IMR-90 (cell line): ENCODE data around the gene REXO1. TPM values are rescaled to one million over a fixed set of nuclear protein-coding genes. Genes with fewer than 3 reads are reported as not detected.
A peak's percentile ranks its signal among the peaks of the same experiment; 100 is the strongest.

Source experiments
- ATAC-seq: fragments of 200-7000 bp; cut with Tn5 transposase; 2 replicates; pipeline ENCODE4 v1.9.1; 2020; ENCODE audit warnings: low read depth, mild to moderate bottlenecking, moderate library complexity
- BruUV-seq: library from RNA; stranded (reverse); fragments of 400-500 nt; replicated peaks from 2 replicates; lab custom pipeline; 2021; lab: Mats Ljungman, UMichigan
- CTCF ChIA-PET: fragments of 300-600 bp; formaldehyde crosslinking; extraction: SDS; loops from one replicate; lab custom pipeline; 2021; ENCODE audit warnings: antibody characterized with exemption; lab: Yijun Ruan, JAX
- POLR2A ChIA-PET: fragments of 300-600 bp; sonication (Branson Sonifier 250); formaldehyde crosslinking; loops from one replicate; lab custom pipeline; 2022; ENCODE audit warnings: antibody characterized with exemption; ENCODE audit not compliant: unreplicated experiment; lab: Charles Lee
- DNase-seq: peaks from one replicate; pipeline ENCODE4 v3.0.0; 2013
- H2AFZ ChIP-seq: replicated peaks from 2 replicates; pipeline ENCODE3; 2013; ENCODE audit warnings: low read length, mild to moderate bottlenecking; ENCODE audit not compliant: poor library complexity
- H2AK5ac ChIP-seq: 2 replicates; pipeline ENCODE4 v1.6.1; 2013; ENCODE audit warnings: low read depth, low read length, inconsistent platforms
- H2AK9ac ChIP-seq: replicated peaks from 2 replicates; pipeline ENCODE3; 2013; ENCODE audit warnings: mild to moderate bottlenecking, low read depth, low read length, moderate library complexity; ENCODE audit not compliant: poor library complexity
- H2BK120ac ChIP-seq: 2 replicates; pipeline ENCODE4 v1.6.1; 2013; ENCODE audit warnings: low read depth, low read length, inconsistent platforms
- H2BK15ac ChIP-seq: 3 replicates; pipeline ENCODE4 v1.6.1; 2013; ENCODE audit warnings: low read depth, low read length, inconsistent platforms
- H2BK20ac ChIP-seq: 2 replicates; pipeline ENCODE4 v1.6.1; 2013; ENCODE audit warnings: low read depth, mild to moderate bottlenecking, inconsistent platforms, low read length, moderate library complexity
- H2BK5ac ChIP-seq: 2 replicates; pipeline ENCODE4 v1.6.1; 2013; ENCODE audit warnings: mild to moderate bottlenecking, low read depth, low read length, inconsistent platforms; ENCODE audit not compliant: poor library complexity, severe bottlenecking
- H3K14ac ChIP-seq: replicated peaks from 2 replicates; pipeline ENCODE4 v1.6.1; 2013; ENCODE audit warnings: low read depth, low read length, inconsistent platforms
- H3K18ac ChIP-seq: 2 replicates; pipeline ENCODE4 v1.6.1; 2013; ENCODE audit warnings: low read depth, low read length, control low read depth
- H3K23ac ChIP-seq: 2 replicates; pipeline ENCODE4 v1.6.1; 2013; ENCODE audit warnings: low read depth, low read length, inconsistent platforms
- H3K27ac ChIP-seq: 2 replicates; pipeline ENCODE4 v1.5.1; 2013; ENCODE audit warnings: mild to moderate bottlenecking, control low read depth, low read length; ENCODE audit not compliant: insufficient read depth
- H3K27me3 ChIP-seq: 2 replicates; pipeline ENCODE4 v1.6.1; 2013; ENCODE audit warnings: low read length; ENCODE audit not compliant: control insufficient read depth, insufficient read depth
- H3K36me3 ChIP-seq: 2 replicates; pipeline ENCODE4 v1.6.1; 2013; ENCODE audit warnings: low read length, mixed read lengths; ENCODE audit not compliant: control insufficient read depth, insufficient read depth
- H3K4ac ChIP-seq: 2 replicates; pipeline ENCODE4 v1.6.1; 2013; ENCODE audit warnings: low read depth, low read length, inconsistent platforms
- H3K4me1 ChIP-seq: 2 replicates; pipeline ENCODE4 v1.6.1; 2013; ENCODE audit warnings: low read length, mixed read lengths; ENCODE audit not compliant: control insufficient read depth, insufficient read depth
- H3K4me2 ChIP-seq: 2 replicates; pipeline ENCODE4 v1.6.1; 2013; ENCODE audit warnings: low read depth, mild to moderate bottlenecking, control low read depth, low read length, moderate library complexity
- H3K4me3 ChIP-seq: 2 replicates; pipeline ENCODE4 v1.5.1; 2013; ENCODE audit warnings: low read depth, mild to moderate bottlenecking, control low read depth, low read length, moderate library complexity; ENCODE audit not compliant: insufficient read depth
- H3K56ac ChIP-seq: 2 replicates; pipeline ENCODE4 v1.6.1; 2013; ENCODE audit warnings: low read length, inconsistent platforms; ENCODE audit not compliant: insufficient read depth; ENCODE audit errors: extremely low read depth
- H3K79me1 ChIP-seq, 2 experiments: 2 replicates each; pipeline ENCODE4 v1.6.1; 2013; ENCODE audit warnings: low read length in 2 of 2, inconsistent platforms in 1 of 2, low read depth in 1 of 2
- H3K9ac ChIP-seq: 2 replicates; pipeline ENCODE4 v1.6.1; 2013; ENCODE audit warnings: low read depth, low read length, control low read depth
- H3K9me1 ChIP-seq: 2 replicates; pipeline ENCODE4 v1.6.1; 2013; ENCODE audit warnings: low read length, inconsistent platforms; ENCODE audit not compliant: insufficient read depth
- H3K9me3 ChIP-seq: 2 replicates; pipeline ENCODE4 v1.6.1; 2013; ENCODE audit warnings: low read length; ENCODE audit not compliant: control insufficient read depth, insufficient read depth
- H4K20me1 ChIP-seq: 2 replicates; pipeline ENCODE4 v1.6.1; 2013; ENCODE audit warnings: low read length, inconsistent platforms; ENCODE audit not compliant: insufficient read depth
- H4K5ac ChIP-seq: 2 replicates; pipeline ENCODE4 v1.6.1; 2013; ENCODE audit warnings: mild to moderate bottlenecking, low read depth, low read length, control low read depth
- H4K8ac ChIP-seq, 2 experiments: 2 replicates each; pipeline ENCODE4 v1.6.1; 2013; ENCODE audit warnings: low read depth in 2 of 2, low read length in 2 of 2, control low read depth in 1 of 2, inconsistent platforms in 1 of 2
- H4K91ac ChIP-seq: 2 replicates; pipeline ENCODE4 v1.6.1; 2013; ENCODE audit warnings: low read depth, low read length, inconsistent platforms; ENCODE audit not compliant: insufficient read depth
- BHLHE40 ChIP-seq: fragments of 150-350 bp; IDR thresholded peaks from 2 replicates; pipeline ENCODE4 v1.6.1; 2016; ENCODE audit warnings: mild to moderate bottlenecking, low read depth, low read length
- CEBPB ChIP-seq: IDR thresholded peaks from 2 replicates; pipeline ENCODE4 v1.6.1; 2012; ENCODE audit warnings: low read depth, low read length, improper control_type of control experiment
- CHD1 ChIP-seq: IDR thresholded peaks from 2 replicates; pipeline ENCODE4 v1.6.1; 2012; ENCODE audit warnings: low read depth, low read length, improper control_type of control experiment
- CTCF ChIP-seq: conservative IDR thresholded peaks from 2 replicates; pipeline ENCODE4 v1.5.1; 2012; ENCODE audit warnings: mild to moderate bottlenecking, low read depth, low read length, improper control_type of control experiment
- ELK1 ChIP-seq: fragments of 150-350 bp; IDR thresholded peaks from 2 replicates; pipeline ENCODE4 v1.6.1; 2016; ENCODE audit warnings: low read depth, mild to moderate bottlenecking, low read length, moderate library complexity, borderline replicate concordance
- FOS ChIP-seq: fragments of 150-350 bp; IDR thresholded peaks from 2 replicates; pipeline ENCODE4 v1.6.1; 2016; ENCODE audit warnings: low read depth, low read length
- MAFK ChIP-seq: IDR thresholded peaks from 2 replicates; pipeline ENCODE4 v1.6.1; 2012; ENCODE audit warnings: low read depth, low read length, improper control_type of control experiment
- MAZ ChIP-seq: IDR thresholded peaks from 2 replicates; pipeline ENCODE4 v1.6.1; 2012; ENCODE audit warnings: low read depth, mild to moderate bottlenecking, low read length, improper control_type of control experiment, moderate library complexity, borderline replicate concordance
- MXI1 ChIP-seq: IDR thresholded peaks from 2 replicates; pipeline ENCODE4 v1.6.1; 2012; ENCODE audit warnings: low read depth, mild to moderate bottlenecking, low read length, moderate library complexity, borderline replicate concordance
- NFE2L2 ChIP-seq: fragments of 150-350 bp; IDR thresholded peaks from 2 replicates; pipeline ENCODE4 v1.6.1; 2016; ENCODE audit warnings: low read depth, mild to moderate bottlenecking, low read length
- POLR2A ChIP-seq: IDR thresholded peaks from 2 replicates; pipeline ENCODE4 v1.6.1; 2012; ENCODE audit warnings: mild to moderate bottlenecking, low read depth, low read length
- RAD21 ChIP-seq: IDR thresholded peaks from 2 replicates; pipeline ENCODE4 v1.6.1; 2012; ENCODE audit warnings: low read length, improper control_type of control experiment
- RCOR1 ChIP-seq: IDR thresholded peaks from 2 replicates; pipeline ENCODE4 v1.6.1; 2012; ENCODE audit warnings: mild to moderate bottlenecking, low read length, improper control_type of control experiment; ENCODE audit not compliant: insufficient replicate concordance
- RFX5 ChIP-seq: IDR thresholded peaks from 2 replicates; pipeline ENCODE4 v1.8.0; 2012; ENCODE audit warnings: low read depth, mild to moderate bottlenecking, low read length, moderate library complexity
- SMC3 ChIP-seq: fragments of 150-350 bp; IDR thresholded peaks from 2 replicates; pipeline ENCODE4 v1.6.1; 2016; ENCODE audit warnings: low read depth, mild to moderate bottlenecking, antibody characterized with exemption, low read length, moderate library complexity
- USF2 ChIP-seq: fragments of 150-350 bp; IDR thresholded peaks from 2 replicates; pipeline ENCODE4 v1.6.1; 2017; ENCODE audit warnings: mild to moderate bottlenecking, antibody characterized with exemption, low read length, low read depth
- WGBS, 2 experiments: methylation state at CpG; one replicate each; pipeline versions ENCODE4 v1.1.5 to v1.1.7; 2013; ENCODE audit warnings: missing lambda C conversion rate in 2 of 2; ENCODE audit not compliant: insufficient read length in 1 of 2; ENCODE audit errors: extremely low coverage in 2 of 2; 5-methylcytosine and 5-hydroxymethylcytosine counted together
- dilution Hi-C: fragments of 300-500 bp; cut with HindIII; formaldehyde crosslinking; loops from one replicate; pipeline ENCODE4 v1.14.3; 2018; ENCODE audit warnings: low sequenced_read_pairs; ENCODE audit not compliant: unreplicated experiment
- in situ Hi-C: fragments of 300-500 bp; cut with MboI; formaldehyde crosslinking; loops from 3 replicates; pipeline ENCODE4 v1.14.3; 2019; ENCODE audit warnings: low sequenced_read_pairs, inconsistent platforms, mixed read lengths
- intact Hi-C: fragments of 100-400 bp; cut with micrococcal nuclease; formaldehyde crosslinking; loops from 2 replicates; pipeline ENCODE4 v1.10.0; 2022
- polyA plus RNA-seq, 3 experiments: library from polyadenylated mRNA; depleted of rRNA; stranded (reverse); fragments of >200 nt; gene quantifications; 2 replicates each; pipeline ENCODE4 v1.2.3, GENCODE V29; 2012; ENCODE audit warnings: low replicate concordance in 1 of 3
- total RNA-seq: library from RNA; depleted of rRNA; stranded (reverse); fragments of >200 nt; gene quantifications from 2 replicates; pipeline ENCODE4 v1.2.3, GENCODE V29; 2012

Gene REXO1
- total and polyA plus RNA-seq, 2 of the 4 experiments (the other 2 are of a cell fraction), result 1.4 to 63.7 TPM

GRCh38 chr19:1888385-1888784 is 40.1 kb upstream of the REXO1 start:
- Histone ChIP-seq H3K18ac (no peak overlapping the region), H3K27me3 (no peaks in the 10 kb centered on the region), H3K23ac (no peak overlapping the region), H3K14ac (no peak overlapping the region), H2AK5ac (no peak overlapping the region), H4K91ac (no peak overlapping the region), H3K4ac (no peak overlapping the region), H2BK120ac (no peak overlapping the region), H4K20me1 (peaks cover 17% of the 10 kb centered on the region), H4K5ac (no peak overlapping the region), H3K9me1 (peaks cover 9% of the 10 kb centered on the region), H3K4me1 (peaks cover 11% of the 10 kb centered on the region), H2BK15ac (no peak overlapping the region), H3K27ac (no peak overlapping the region), H3K36me3 (no peaks in the 10 kb centered on the region), H2AK9ac (peak overlapping the region; percentile 28), H3K9me3 (no peaks in the 10 kb centered on the region), H2BK20ac (no peak overlapping the region), H3K4me3 (no peak overlapping the region), H3K4me2 (no peak overlapping the region), H3K79me1 (peaks cover 0 to 17% of the 10 kb centered on the region in 2 experiments; a peak in 2 of 4 replicates), H3K56ac (no peak overlapping the region), H4K8ac (no peak overlapping the region), H2BK5ac (no peak overlapping the region), H3K9ac (no peak overlapping the region), H2AFZ (no peak overlapping the region)
- dilution Hi-C loops (no loop called here), intact Hi-C loops (no loop called here), in situ Hi-C loops (no loop called here)
- WGBS, 2 experiments, result 100% methylated on average over 1 of the region's 5 CpGs; no CpG with 5 or more reads in 1 of the 2 experiments
- DNase-seq (no peak), ATAC-seq (no peak)
- ChIA-PET POLR2A (no interaction called here), CTCF (no interaction called here)
- BruUV-seq, result no TSS peak
- no peak for TF ChIP-seq POLR2A
- no peak for TF ChIP-seq ELK1
- TF ChIP-seq MXI1, result no peak
- TF ChIP-seq RAD21, result no peak
- no peak for TF ChIP-seq CTCF
- TF ChIP-seq NFE2L2, result no peak
- no peak for TF ChIP-seq BHLHE40
- TF ChIP-seq RFX5, result no peak
- no peak for TF ChIP-seq FOS
- no peak for TF ChIP-seq CEBPB
- no peak for TF ChIP-seq CHD1
- no peak for TF ChIP-seq USF2
- no peak for TF ChIP-seq MAFK
- no peak for TF ChIP-seq MAZ
- TF ChIP-seq RCOR1, result no peak
- no peak for TF ChIP-seq SMC3
